GM23338 (cell line): Measurements from ENCODE around the gene TAF1B. TPM values are rescaled to one million over a fixed set of nuclear protein-coding genes. Genes with fewer than 3 reads are reported as not detected.

ENCODE experiments used
- ATAC-seq: fragments of 200-7000 bp; cut with Tn5 transposase; 3 replicates; pipeline ENCODE4 v1.9.1; 2020
- DNase-seq: peaks from one replicate; pipeline ENCODE4 v3.0.0-alpha.2; 2015; ENCODE audit warnings: low spot score
- H2AFZ ChIP-seq: fragments of 200-600 bp; sonication (generic); 2 replicates; pipeline ENCODE4 v1.8.0; 2016; ENCODE audit warnings: antibody characterized with exemption, mild to moderate bottlenecking, moderate library complexity
- H3F3A ChIP-seq: fragments of 200-600 bp; sonication (generic); replicated peaks from 2 replicates; pipeline ENCODE4 v1.8.0; 2017; ENCODE audit warnings: antibody characterized with exemption, mixed run types, low read depth
- H3K27ac ChIP-seq: fragments of 200-600 bp; sonication (generic); 2 replicates; pipeline ENCODE4 v1.6.1; 2016; ENCODE audit warnings: low read depth
- H3K27me3 ChIP-seq: fragments of 200-600 bp; sonication (generic); 2 replicates; pipeline ENCODE4 v1.8.0; 2016; ENCODE audit warnings: mild to moderate bottlenecking, mixed run types, moderate library complexity; ENCODE audit not compliant: insufficient read depth
- H3K36me3 ChIP-seq: fragments of 200-600 bp; sonication (generic); 2 replicates; pipeline ENCODE4 v1.8.0; 2016; ENCODE audit warnings: mild to moderate bottlenecking; ENCODE audit not compliant: insufficient read depth
- H3K4me1 ChIP-seq: fragments of 200-600 bp; sonication (generic); 2 replicates; pipeline ENCODE4 v1.8.0; 2016; ENCODE audit warnings: mild to moderate bottlenecking, moderate library complexity; ENCODE audit not compliant: insufficient read depth
- H3K4me2 ChIP-seq: fragments of 200-600 bp; sonication (generic); 2 replicates; pipeline ENCODE4 v1.7.1; 2017; ENCODE audit warnings: mixed run types
- H3K4me3 ChIP-seq: fragments of 200-600 bp; sonication (generic); 2 replicates; pipeline ENCODE4 v1.6.1; 2016; ENCODE audit warnings: mixed run types
- H3K79me2 ChIP-seq: fragments of 200-600 bp; sonication (generic); replicated peaks from 2 replicates; pipeline ENCODE4 v1.8.0; 2017; ENCODE audit warnings: mild to moderate bottlenecking; ENCODE audit not compliant: insufficient read depth
- H3K9me2 ChIP-seq: fragments of 200-600 bp; sonication (generic); 2 replicates; pipeline ENCODE4 v1.8.0; 2017; ENCODE audit not compliant: insufficient read depth
- H4K20me1 ChIP-seq: fragments of 200-600 bp; sonication (generic); replicated peaks from 2 replicates; pipeline ENCODE4 v1.8.0; 2017; ENCODE audit warnings: mild to moderate bottlenecking; ENCODE audit not compliant: insufficient read depth
- H3K27ac Mint-ChIP-seq: 2 replicates; pipeline ENCODE4 v1.8.0; 2020; ENCODE audit warnings: inconsistent platforms, mild to moderate bottlenecking, moderate library complexity, mixed read lengths
- H3K27me3 Mint-ChIP-seq: 3 replicates; pipeline ENCODE4 v1.8.0; 2022; ENCODE audit warnings: low read depth, mild to moderate bottlenecking, moderate library complexity, mixed read lengths, inconsistent platforms; ENCODE audit not compliant: insufficient read depth, poor library complexity
- H3K36me3 Mint-ChIP-seq: 3 replicates; pipeline ENCODE4 v1.8.0; 2021; ENCODE audit warnings: low read depth, mild to moderate bottlenecking, inconsistent platforms, moderate library complexity, mixed read lengths
- H3K4me1 Mint-ChIP-seq: 3 replicates; pipeline ENCODE4 v1.8.0; 2020; ENCODE audit warnings: mild to moderate bottlenecking, inconsistent platforms, mixed read lengths
- H3K4me3 Mint-ChIP-seq: 3 replicates; pipeline ENCODE4 v1.8.0; 2021; ENCODE audit warnings: moderate library complexity, mild to moderate bottlenecking, inconsistent platforms, mixed read lengths
- H3K9me3 Mint-ChIP-seq: 3 replicates; pipeline ENCODE4 v1.8.0; 2020; ENCODE audit warnings: moderate library complexity, mild to moderate bottlenecking, inconsistent platforms, mixed read lengths
- CREB1 ChIP-seq: fragments of 250-450 bp; sonication (Bioruptor Pico); IDR thresholded peaks from 2 replicates; pipeline ENCODE4 v1.5.0; 2020; ENCODE audit warnings: low read depth, mild to moderate bottlenecking, moderate library complexity
- EZH2 ChIP-seq: fragments of 200-600 bp; sonication (generic); IDR thresholded peaks from one replicate; pipeline ENCODE4 v1.8.0; 2017; ENCODE audit warnings: antibody characterized with exemption, mild to moderate bottlenecking, low read depth; ENCODE audit not compliant: unreplicated experiment
- EZH2phosphoT487 ChIP-seq: fragments of 200-600 bp; sonication (generic); IDR thresholded peaks from one replicate; pipeline ENCODE4 v1.8.1; 2018; ENCODE audit warnings: antibody characterized with exemption; ENCODE audit not compliant: unreplicated experiment
- JUNB ChIP-seq: IDR thresholded peaks from one replicate; pipeline ENCODE4 v1.6.1; 2016; ENCODE audit warnings: antibody characterized with exemption; ENCODE audit not compliant: unreplicated experiment
- NANOG ChIP-seq: IDR thresholded peaks from 2 replicates; pipeline ENCODE4 v1.6.1; 2016; ENCODE audit warnings: antibody characterized with exemption, borderline replicate concordance
- POLR2AphosphoS5 ChIP-seq: IDR thresholded peaks from 2 replicates; pipeline ENCODE4 v1.6.1; 2016; ENCODE audit warnings: antibody characterized with exemption, low read depth
- STAT1 ChIP-seq: IDR thresholded peaks from one replicate; pipeline ENCODE4 v1.6.1; 2016; ENCODE audit warnings: antibody characterized with exemption; ENCODE audit not compliant: unreplicated experiment
- ZNF114 ChIP-seq: fragments of 250-450 bp; sonication (Bioruptor Pico); IDR thresholded peaks from 2 replicates; pipeline ENCODE4 v1.5.0; 2020; ENCODE audit warnings: mild to moderate bottlenecking, moderate library complexity
- polyA plus RNA-seq: library from polyadenylated mRNA; unstranded; fragments of >200 nt; fragmentation: Nextera tagmentation; extraction: Ambion mirVana; gene quantifications from 2 replicates; pipeline ENCODE4 v1.2.1, GENCODE V29; 2016
- total RNA-seq: library from RNA; depleted of rRNA; stranded (reverse); fragments of >200 nt; shearing (Covaris generic); gene quantifications from 2 replicates; pipeline ENCODE4 v1.2.3, GENCODE V29; 2014
- TF ChIP-seq, protein P1 (sequence below), 2 experiments: fragments of 200-600 bp in 1 of 2; sonication (generic) in 1 of 2; conservative IDR thresholded peaks; 2 replicates each; pipeline versions ENCODE4 v1.5.1 to v1.6.1; 2016 to 2017; ENCODE audit warnings: antibody characterized with exemption in 2 of 2, low read depth in 2 of 2, mild to moderate bottlenecking in 2 of 2, moderate library complexity in 1 of 2

The TAF1B gene
- total and polyA plus RNA-seq, 2 experiments from 2014 or later, result 22.2 to 28.9 TPM

DNA sequence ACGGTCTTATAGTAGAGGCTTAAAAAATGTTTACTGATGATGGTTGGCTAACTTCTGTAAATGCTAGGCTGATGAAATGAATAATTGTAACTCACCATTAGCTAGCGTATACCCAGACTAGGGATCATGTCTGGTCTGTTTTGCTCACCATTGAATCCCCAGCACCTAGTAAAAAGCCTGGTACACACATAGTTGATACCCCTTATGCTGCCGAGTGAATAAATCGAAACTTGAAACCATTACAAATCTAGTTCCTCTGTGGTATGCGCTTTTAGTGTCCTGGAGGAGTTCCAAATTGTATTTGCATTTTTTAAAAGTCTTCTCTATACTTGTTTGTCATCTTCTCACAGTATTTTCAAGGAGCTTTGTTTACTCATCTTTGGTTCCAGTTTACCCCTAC lies 1.3 kb downstream of the TAF1B start (continued):
- TF ChIP-seq NANOG (no peak), EZH2 (no peak), STAT1 (no peak)

DNA sequence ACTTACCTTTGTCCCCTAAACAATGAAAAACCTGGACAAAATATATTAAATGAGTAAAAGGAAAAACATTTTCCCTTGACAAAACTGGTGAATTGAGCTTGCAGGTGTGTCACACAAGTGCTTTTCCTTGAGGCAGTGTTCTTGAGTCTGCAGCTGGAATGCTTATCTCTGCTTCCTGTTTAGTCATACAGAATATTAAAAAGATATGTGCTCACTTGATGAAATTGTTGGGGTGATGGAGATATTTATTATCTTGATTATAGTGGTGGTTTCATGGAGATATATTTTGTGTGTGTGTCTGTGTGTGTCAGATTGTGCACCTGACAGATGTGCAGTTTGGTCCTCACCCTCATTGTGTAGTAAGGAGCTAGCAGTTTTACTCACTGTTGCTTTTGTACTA lies 3.3 kb downstream of the TAF1B start:
- Mint-ChIP-seq H3K36me3 (peaks cover 36% of the 10 kb centered on the region), H3K27ac (no peak overlapping the region), H3K4me3 (no peak overlapping the region), H3K9me3 (no peaks in the 10 kb centered on the region), H3K4me1 (peaks cover 9% of the 10 kb centered on the region), H3K27me3 (peaks cover 2% of the 10 kb centered on the region)
- ATAC-seq (no peak), DNase-seq (no peak)
- H2AFZ ChIP-seq, result no peak overlapping the region
- no peak overlapping the region for H3K27ac ChIP-seq
- H3F3A ChIP-seq, result peaks cover 6% of the 10 kb centered on the region
- no peaks in the 10 kb centered on the region for H4K20me1 ChIP-seq
- peaks cover 21% of the 10 kb centered on the region for H3K36me3 ChIP-seq
- peaks cover 49% of the 10 kb centered on the region for H3K79me2 ChIP-seq
- H3K27me3 ChIP-seq, result no peaks in the 10 kb centered on the region
- H3K9me2 ChIP-seq, result no peaks in the 10 kb centered on the region
- H3K4me2 ChIP-seq, result no peak overlapping the region
- H3K4me1 ChIP-seq, result peaks cover 8% of the 10 kb centered on the region
- H3K4me3 ChIP-seq, result no peak overlapping the region
- no peak for TF ChIP-seq ZNF114 (CRISPR knock-in tag)

- H3K4me2 ChIP-seq, result no peak overlapping the region
- no peak overlapping the region for H3K4me3 Mint-ChIP-seq
- no peak overlapping the region for H3K4me3 ChIP-seq
- peaks cover 49% of the 10 kb centered on the region for H3K79me2 ChIP-seq
- H3K36me3 Mint-ChIP-seq, result peaks cover 42% of the 10 kb centered on the region
- peaks cover 6% of the 10 kb centered on the region for H3F3A ChIP-seq
- no peak overlapping the region for H3K27ac ChIP-seq
- H3K36me3 ChIP-seq, result peaks cover 26% of the 10 kb centered on the region
- DNase-seq (no peak), ATAC-seq (no peak)
- H2AFZ ChIP-seq, result no peak overlapping the region
- H3K27ac Mint-ChIP-seq, result no peak overlapping the region
- H3K9me3 Mint-ChIP-seq, result no peaks in the 10 kb centered on the region
- H4K20me1 ChIP-seq, result no peaks in the 10 kb centered on the region
- no peak for TF ChIP-seq JUNB
- TF ChIP-seq ZNF114 (CRISPR knock-in tag), result no peak
- TF ChIP-seq CREB1 (CRISPR knock-in tag), result no peak
- no peak for TF ChIP-seq EZH2phosphoT487
- TF ChIP-seq STAT1, result no peak
- TF ChIP-seq, protein P1, sequence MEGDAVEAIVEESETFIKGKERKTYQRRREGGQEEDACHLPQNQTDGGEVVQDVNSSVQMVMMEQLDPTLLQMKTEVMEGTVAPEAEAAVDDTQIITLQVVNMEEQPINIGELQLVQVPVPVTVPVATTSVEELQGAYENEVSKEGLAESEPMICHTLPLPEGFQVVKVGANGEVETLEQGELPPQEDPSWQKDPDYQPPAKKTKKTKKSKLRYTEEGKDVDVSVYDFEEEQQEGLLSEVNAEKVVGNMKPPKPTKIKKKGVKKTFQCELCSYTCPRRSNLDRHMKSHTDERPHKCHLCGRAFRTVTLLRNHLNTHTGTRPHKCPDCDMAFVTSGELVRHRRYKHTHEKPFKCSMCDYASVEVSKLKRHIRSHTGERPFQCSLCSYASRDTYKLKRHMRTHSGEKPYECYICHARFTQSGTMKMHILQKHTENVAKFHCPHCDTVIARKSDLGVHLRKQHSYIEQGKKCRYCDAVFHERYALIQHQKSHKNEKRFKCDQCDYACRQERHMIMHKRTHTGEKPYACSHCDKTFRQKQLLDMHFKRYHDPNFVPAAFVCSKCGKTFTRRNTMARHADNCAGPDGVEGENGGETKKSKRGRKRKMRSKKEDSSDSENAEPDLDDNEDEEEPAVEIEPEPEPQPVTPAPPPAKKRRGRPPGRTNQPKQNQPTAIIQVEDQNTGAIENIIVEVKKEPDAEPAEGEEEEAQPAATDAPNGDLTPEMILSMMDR (conservative IDR thresholded peaks at IDR 0.05; ENCODE audit: low read depth in 2 of 2), result no peak
- H3K4me1 ChIP-seq, result peaks cover 8% of the 10 kb centered on the region
- H3K4me1 Mint-ChIP-seq, result peaks cover 9% of the 10 kb centered on the region
- no peaks in the 10 kb centered on the region for H3K27me3 ChIP-seq
- H3K27me3 Mint-ChIP-seq, result peaks cover 2% of the 10 kb centered on the region
- no peaks in the 10 kb centered on the region for H3K9me2 ChIP-seq
These were observed 3.9 kb downstream of the TAF1B start for GRCh38 chr2:9847140-9847539.

- H3K79me2 ChIP-seq, result peaks cover 10% of the 10 kb centered on the region
- H3K27ac ChIP-seq, result no peak overlapping the region
- H3K4me3 ChIP-seq, result no peak overlapping the region
- DNase-seq, result no peak
- Mint-ChIP-seq H3K36me3 (peaks cover 87% of the 10 kb centered on the region), H3K27me3 (no peaks in the 10 kb centered on the region), H3K27ac (no peak overlapping the region), H3K4me3 (no peak overlapping the region), H3K9me3 (peaks cover 12% of the 10 kb centered on the region), H3K4me1 (no peaks in the 10 kb centered on the region)
- H3K27me3 ChIP-seq, result no peaks in the 10 kb centered on the region
- no peak for ATAC-seq
- H3F3A ChIP-seq, result no peaks in the 10 kb centered on the region
- peaks cover 75% of the 10 kb centered on the region for H3K36me3 ChIP-seq
- TF ChIP-seq STAT1 (no peak), POLR2AphosphoS5 (no peak)
- H4K20me1 ChIP-seq, result no peaks in the 10 kb centered on the region
- no peaks in the 10 kb centered on the region for H3K4me1 ChIP-seq
- H3K9me2 ChIP-seq, result no peaks in the 10 kb centered on the region
- H2AFZ ChIP-seq, result no peak overlapping the region
- H3K4me2 ChIP-seq, result no peak overlapping the region
These were observed 9.6 kb downstream of the TAF1B start for GRCh38 chr2:9852881-9853280.
